Liver (tissue), 9 donors: Measurements from ENCODE around the gene MDM2. TPM values are rescaled to one million over a fixed set of nuclear protein-coding genes. Genes with fewer than 3 reads are reported as not detected.

Experiments used
- DNase-seq: peaks from one replicate; pipeline ENCODE4 v3.0.0-alpha.2; 2017; ENCODE audit warnings: low spot score
- H3K27ac ChIP-seq, 2 donors: one replicate each; pipeline ENCODE4 v1.7.0; 2013; ENCODE audit warnings: inconsistent platforms in 2 of 2, low read length in 2 of 2, control low read depth in 1 of 2, low read depth in 1 of 2, mild to moderate bottlenecking in 1 of 2
- H3K27me3 ChIP-seq, 4 donors: one replicate each; pipeline versions ENCODE4 v1.6.1 to v1.7.0; 2013; ENCODE audit warnings: low read length in 3 of 4, inconsistent platforms in 1 of 4, mild to moderate bottlenecking in 1 of 4, moderate library complexity in 1 of 4; ENCODE audit not compliant: control insufficient read depth in 4 of 4, insufficient read depth in 4 of 4
- H3K36me3 ChIP-seq, 4 donors: one replicate each; pipeline versions ENCODE4 v1.6.1 to v1.7.0; 2013; ENCODE audit warnings: low read length in 3 of 4, mild to moderate bottlenecking in 3 of 4, low read depth in 1 of 4, moderate library complexity in 1 of 4; ENCODE audit not compliant: control insufficient read depth in 4 of 4, insufficient read depth in 3 of 4
- H3K4me1 ChIP-seq, 4 donors: one replicate each; pipeline versions ENCODE4 v1.6.1 to v1.7.0; 2013; ENCODE audit warnings: low read length in 3 of 4, mild to moderate bottlenecking in 3 of 4, moderate library complexity in 1 of 4; ENCODE audit not compliant: control insufficient read depth in 4 of 4, insufficient read depth in 4 of 4
- H3K4me3 ChIP-seq, 3 donors: one replicate each; pipeline versions ENCODE4 v1.6.1 to v1.7.0; 2013; ENCODE audit warnings: low read length in 3 of 3, control low read depth in 1 of 3, low read depth in 1 of 3, mild to moderate bottlenecking in 1 of 3
- H3K9ac ChIP-seq, 2 donors: one replicate each; pipeline ENCODE4 v1.7.0; 2013; ENCODE audit warnings: low read length in 2 of 2, mild to moderate bottlenecking in 2 of 2, moderate library complexity in 2 of 2, control low read depth in 1 of 2, low read depth in 1 of 2
- H3K9me3 ChIP-seq, 4 donors: one replicate each; pipeline versions ENCODE4 v1.6.1 to v1.7.0; 2013; ENCODE audit warnings: low read length in 3 of 4; ENCODE audit not compliant: control insufficient read depth in 4 of 4
- EGR1 ChIP-seq, 2 donors: IDR thresholded peaks; 2 replicates each; pipeline ENCODE4 v1.6.1; 2016 to 2018; ENCODE audit warnings: antibody characterized with exemption in 2 of 2, low read depth in 2 of 2
- FOXA1 ChIP-seq: IDR thresholded peaks from 2 replicates; pipeline ENCODE4 v1.6.1; 2016; ENCODE audit warnings: antibody characterized with exemption
- FOXA2 ChIP-seq: IDR thresholded peaks from 2 replicates; pipeline ENCODE4 v1.6.1; 2016; ENCODE audit warnings: antibody characterized with exemption
- GABPA ChIP-seq, 2 donors: IDR thresholded peaks in 1 of 2; conservative IDR thresholded peaks in 1 of 2; 2 replicates each; pipeline ENCODE4 v1.6.1; 2016; ENCODE audit warnings: antibody characterized with exemption in 2 of 2, mild to moderate bottlenecking in 1 of 2, moderate library complexity in 1 of 2
- HNF4A ChIP-seq, 2 donors: conservative IDR thresholded peaks; 2 replicates each; pipeline ENCODE4 v1.6.1; 2016; ENCODE audit warnings: antibody characterized with exemption in 2 of 2, mild to moderate bottlenecking in 2 of 2
- HNF4G ChIP-seq: IDR thresholded peaks from 2 replicates; pipeline ENCODE4 v1.6.1; 2016; ENCODE audit warnings: antibody characterized with exemption
- JUND ChIP-seq, 2 donors: IDR thresholded peaks; 2 replicates each; pipeline ENCODE4 v1.6.1; 2016; ENCODE audit warnings: antibody characterized with exemption in 2 of 2
- RAD21 ChIP-seq, 2 donors: IDR thresholded peaks; 2 replicates each; pipeline ENCODE4 v1.6.1; 2016; ENCODE audit warnings: antibody characterized with exemption in 2 of 2, mild to moderate bottlenecking in 2 of 2
- RXRA ChIP-seq, 2 donors: IDR thresholded peaks; 2 replicates each; pipeline ENCODE4 v1.6.1; 2017 to 2018; ENCODE audit warnings: antibody characterized with exemption in 2 of 2, mild to moderate bottlenecking in 1 of 2
- YY1 ChIP-seq: IDR thresholded peaks from 2 replicates; pipeline ENCODE4 v1.6.1; 2016; ENCODE audit warnings: antibody characterized with exemption, mild to moderate bottlenecking
- WGBS: extraction: QIAGEN DNeasy Blood & Tissue Kit; methylation state at CpG from one replicate; pipeline ENCODE4 v1.1.7; 2013; 5-methylcytosine and 5-hydroxymethylcytosine counted together
- polyA plus RNA-seq, 2 donors: library from polyadenylated mRNA; stranded (reverse) in 1 of 2; unstranded in 1 of 2; fragments of 200-250 nt in 1 of 2; fragments of >200 nt in 1 of 2; fragmentation: Nextera tagmentation in 1 of 2; extraction: Ambion mirVana in 1 of 2; gene quantifications; one replicate each; pipeline versions ENCODE4 v1.2.1 to v1.2.3, GENCODE V29; 2013 to 2015
- total RNA-seq, 2 donors: library from RNA; depleted of rRNA; stranded (reverse); fragments of >200 nt; gene quantifications; one replicate each; pipeline ENCODE4 v1.2.3, GENCODE V29; 2014
- TF ChIP-seq, protein P1 (sequence below): IDR thresholded peaks from 2 replicates; pipeline ENCODE4 v1.6.1; 2016; ENCODE audit warnings: antibody characterized with exemption
- TF ChIP-seq, protein P2 (sequence below): IDR thresholded peaks from 2 replicates; pipeline ENCODE4 v1.6.1; 2016; ENCODE audit warnings: antibody characterized with exemption
- TF ChIP-seq, protein P3 (sequence below): fragments of 150-350 bp; IDR thresholded peaks from 2 replicates; pipeline ENCODE4 v1.5.1; 2017; ENCODE audit warnings: improper control_type of control experiment, low read depth, low read length; ENCODE audit not compliant: missing input control
- TF ChIP-seq, protein P4 (sequence below): IDR thresholded peaks from 2 replicates; pipeline ENCODE4 v1.6.1; 2016; ENCODE audit warnings: antibody characterized with exemption, mild to moderate bottlenecking
- TF ChIP-seq, protein P5 (sequence below): IDR thresholded peaks from 2 replicates; pipeline ENCODE4 v1.6.1; 2016; ENCODE audit warnings: antibody characterized with exemption
- donor health status: healthy.
- donor health status: healthy.
- donor health status: healthy.
- donor health status: healthy.
- donor health status: healthy.

MDM2 gene
- total and polyA plus RNA-seq, 4 donors, result 10.1 to 69.4 (median 36.9) TPM

DNA sequence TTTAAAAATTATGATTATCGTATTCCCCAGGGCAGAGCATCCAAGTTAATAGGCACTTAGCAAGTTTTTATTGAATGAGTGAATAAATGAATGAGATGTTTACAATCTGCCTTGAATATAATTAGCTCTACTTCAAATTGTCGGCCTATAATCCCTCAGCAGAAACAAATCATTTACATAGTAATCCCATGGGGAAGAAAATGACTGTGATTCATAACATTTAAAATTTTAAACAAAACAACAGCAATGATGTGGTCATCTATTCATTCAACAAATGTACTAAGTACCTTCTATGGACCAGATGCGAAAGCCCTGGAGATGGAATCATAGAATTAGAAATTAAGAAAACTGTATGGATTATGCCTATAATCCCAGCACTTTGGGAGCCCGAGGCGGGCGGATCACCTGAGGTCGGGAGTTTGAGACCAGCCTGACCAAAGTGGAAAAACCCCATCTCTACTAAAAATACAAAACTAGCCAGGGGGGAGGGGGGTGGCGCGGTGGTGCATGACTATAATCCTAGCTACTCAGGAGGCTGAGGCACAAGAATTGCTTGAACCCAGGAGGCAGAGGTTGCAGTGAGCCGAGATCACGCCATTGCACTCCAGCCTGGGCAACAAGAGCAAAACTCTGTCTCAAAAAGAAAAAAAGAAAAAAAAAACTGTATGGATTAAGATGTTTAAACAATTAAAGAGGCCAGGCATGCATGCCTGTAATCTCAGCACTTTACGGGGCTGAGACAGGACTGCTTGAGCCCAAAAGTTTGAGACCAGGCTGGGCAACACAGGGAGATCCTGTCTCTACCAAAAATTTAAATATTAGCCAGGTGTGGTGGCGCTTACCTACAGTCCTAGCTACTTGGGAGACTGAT lies 17.7 kb upstream of the MDM2 start:
- H3K27ac ChIP-seq, result no peak overlapping the region
- H3K4me3 ChIP-seq, result no peak overlapping the region
- no peaks in the 10 kb centered on the region for H3K36me3 ChIP-seq
- H3K9ac ChIP-seq, result no peak overlapping the region
- TF ChIP-seq RXRA (IDR thresholded peaks at IDR 0.05) (no peak), JUND (IDR thresholded peaks at IDR 0.05) (no peak), FOXA1 (no peak), HNF4G (no peak), EGR1 (IDR thresholded peaks at IDR 0.05; ENCODE audit: low read depth in 2 of 2) (no peak), HNF4A (conservative IDR thresholded peaks at IDR 0.05) (no peak), RAD21 (IDR thresholded peaks at IDR 0.05) (no peak), FOXA2 (no peak), YY1 (no peak), GABPA (IDR thresholded peaks at IDR 0.05 in 1 of 2, conservative IDR thresholded peaks at IDR 0.05 in 1 of 2) (no peak)
- TF ChIP-seq, protein P1, sequence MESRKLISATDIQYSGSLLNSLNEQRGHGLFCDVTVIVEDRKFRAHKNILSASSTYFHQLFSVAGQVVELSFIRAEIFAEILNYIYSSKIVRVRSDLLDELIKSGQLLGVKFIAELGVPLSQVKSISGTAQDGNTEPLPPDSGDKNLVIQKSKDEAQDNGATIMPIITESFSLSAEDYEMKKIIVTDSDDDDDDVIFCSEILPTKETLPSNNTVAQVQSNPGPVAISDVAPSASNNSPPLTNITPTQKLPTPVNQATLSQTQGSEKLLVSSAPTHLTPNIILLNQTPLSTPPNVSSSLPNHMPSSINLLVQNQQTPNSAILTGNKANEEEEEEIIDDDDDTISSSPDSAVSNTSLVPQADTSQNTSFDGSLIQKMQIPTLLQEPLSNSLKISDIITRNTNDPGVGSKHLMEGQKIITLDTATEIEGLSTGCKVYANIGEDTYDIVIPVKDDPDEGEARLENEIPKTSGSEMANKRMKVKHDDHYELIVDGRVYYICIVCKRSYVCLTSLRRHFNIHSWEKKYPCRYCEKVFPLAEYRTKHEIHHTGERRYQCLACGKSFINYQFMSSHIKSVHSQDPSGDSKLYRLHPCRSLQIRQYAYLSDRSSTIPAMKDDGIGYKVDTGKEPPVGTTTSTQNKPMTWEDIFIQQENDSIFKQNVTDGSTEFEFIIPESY, result no peak
- TF ChIP-seq, protein P2, sequence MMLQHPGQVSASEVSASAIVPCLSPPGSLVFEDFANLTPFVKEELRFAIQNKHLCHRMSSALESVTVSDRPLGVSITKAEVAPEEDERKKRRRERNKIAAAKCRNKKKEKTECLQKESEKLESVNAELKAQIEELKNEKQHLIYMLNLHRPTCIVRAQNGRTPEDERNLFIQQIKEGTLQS, result no peak
- TF ChIP-seq, protein P3, sequence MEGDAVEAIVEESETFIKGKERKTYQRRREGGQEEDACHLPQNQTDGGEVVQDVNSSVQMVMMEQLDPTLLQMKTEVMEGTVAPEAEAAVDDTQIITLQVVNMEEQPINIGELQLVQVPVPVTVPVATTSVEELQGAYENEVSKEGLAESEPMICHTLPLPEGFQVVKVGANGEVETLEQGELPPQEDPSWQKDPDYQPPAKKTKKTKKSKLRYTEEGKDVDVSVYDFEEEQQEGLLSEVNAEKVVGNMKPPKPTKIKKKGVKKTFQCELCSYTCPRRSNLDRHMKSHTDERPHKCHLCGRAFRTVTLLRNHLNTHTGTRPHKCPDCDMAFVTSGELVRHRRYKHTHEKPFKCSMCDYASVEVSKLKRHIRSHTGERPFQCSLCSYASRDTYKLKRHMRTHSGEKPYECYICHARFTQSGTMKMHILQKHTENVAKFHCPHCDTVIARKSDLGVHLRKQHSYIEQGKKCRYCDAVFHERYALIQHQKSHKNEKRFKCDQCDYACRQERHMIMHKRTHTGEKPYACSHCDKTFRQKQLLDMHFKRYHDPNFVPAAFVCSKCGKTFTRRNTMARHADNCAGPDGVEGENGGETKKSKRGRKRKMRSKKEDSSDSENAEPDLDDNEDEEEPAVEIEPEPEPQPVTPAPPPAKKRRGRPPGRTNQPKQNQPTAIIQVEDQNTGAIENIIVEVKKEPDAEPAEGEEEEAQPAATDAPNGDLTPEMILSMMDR, result no peak
- TF ChIP-seq, protein P4, sequence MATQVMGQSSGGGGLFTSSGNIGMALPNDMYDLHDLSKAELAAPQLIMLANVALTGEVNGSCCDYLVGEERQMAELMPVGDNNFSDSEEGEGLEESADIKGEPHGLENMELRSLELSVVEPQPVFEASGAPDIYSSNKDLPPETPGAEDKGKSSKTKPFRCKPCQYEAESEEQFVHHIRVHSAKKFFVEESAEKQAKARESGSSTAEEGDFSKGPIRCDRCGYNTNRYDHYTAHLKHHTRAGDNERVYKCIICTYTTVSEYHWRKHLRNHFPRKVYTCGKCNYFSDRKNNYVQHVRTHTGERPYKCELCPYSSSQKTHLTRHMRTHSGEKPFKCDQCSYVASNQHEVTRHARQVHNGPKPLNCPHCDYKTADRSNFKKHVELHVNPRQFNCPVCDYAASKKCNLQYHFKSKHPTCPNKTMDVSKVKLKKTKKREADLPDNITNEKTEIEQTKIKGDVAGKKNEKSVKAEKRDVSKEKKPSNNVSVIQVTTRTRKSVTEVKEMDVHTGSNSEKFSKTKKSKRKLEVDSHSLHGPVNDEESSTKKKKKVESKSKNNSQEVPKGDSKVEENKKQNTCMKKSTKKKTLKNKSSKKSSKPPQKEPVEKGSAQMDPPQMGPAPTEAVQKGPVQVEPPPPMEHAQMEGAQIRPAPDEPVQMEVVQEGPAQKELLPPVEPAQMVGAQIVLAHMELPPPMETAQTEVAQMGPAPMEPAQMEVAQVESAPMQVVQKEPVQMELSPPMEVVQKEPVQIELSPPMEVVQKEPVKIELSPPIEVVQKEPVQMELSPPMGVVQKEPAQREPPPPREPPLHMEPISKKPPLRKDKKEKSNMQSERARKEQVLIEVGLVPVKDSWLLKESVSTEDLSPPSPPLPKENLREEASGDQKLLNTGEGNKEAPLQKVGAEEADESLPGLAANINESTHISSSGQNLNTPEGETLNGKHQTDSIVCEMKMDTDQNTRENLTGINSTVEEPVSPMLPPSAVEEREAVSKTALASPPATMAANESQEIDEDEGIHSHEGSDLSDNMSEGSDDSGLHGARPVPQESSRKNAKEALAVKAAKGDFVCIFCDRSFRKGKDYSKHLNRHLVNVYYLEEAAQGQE, result no peak
- TF ChIP-seq, protein P5, sequence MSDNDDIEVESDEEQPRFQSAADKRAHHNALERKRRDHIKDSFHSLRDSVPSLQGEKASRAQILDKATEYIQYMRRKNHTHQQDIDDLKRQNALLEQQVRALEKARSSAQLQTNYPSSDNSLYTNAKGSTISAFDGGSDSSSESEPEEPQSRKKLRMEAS, result no peak
- H3K9me3 ChIP-seq, result no peaks in the 10 kb centered on the region
- no peaks in the 10 kb centered on the region for H3K27me3 ChIP-seq
- H3K4me1 ChIP-seq, result peaks cover under 1 to 31% (median 23%) of the 10 kb centered on the region in 4 donors
- no peak for DNase-seq
- WGBS, result 98% methylated on average over 13 of the region's 13 CpGs
